ENCODE measurements around the gene IL6ST.

The IL6ST gene

GRCh38 chr5:55934115-55934613 lies 60.6 kb downstream of the IL6ST start:
- no peak overlapping the region for H3K4me3 ChIP-seq (ENCODE audit: control insufficient read depth, low read depth, low read length)
- no peak for TF ChIP-seq CTCF (IDR thresholded peaks at IDR 0.05; ENCODE audit: control insufficient read depth, insufficient read depth, low read depth, low read length, missing control alignments)
- no peak for DNase-seq (ENCODE audit: low read depth)

GRCh38 chr5:55933377-55934114 lies 61.2 kb downstream of the IL6ST start:
- no peak for TF ChIP-seq CTCF (IDR thresholded peaks at IDR 0.05; ENCODE audit: control insufficient read depth, insufficient read depth, low read depth, low read length, missing control alignments)
- no peak overlapping the region for H3K4me3 ChIP-seq (ENCODE audit: control insufficient read depth, low read depth, low read length)
- no peak for DNase-seq (ENCODE audit: low read depth)

GRCh38 chr5:55932700-55933099 lies 62.1 kb downstream of the IL6ST start:
- no peak for DNase-seq (ENCODE audit: low read depth)
- H3K4me3 ChIP-seq (ENCODE audit: control insufficient read depth, low read depth, low read length): no peak overlapping the region
- TF ChIP-seq CTCF (IDR thresholded peaks at IDR 0.05; ENCODE audit: control insufficient read depth, insufficient read depth, low read depth, low read length, missing control alignments): no peak

- no peak overlapping the region for H3K4me3 ChIP-seq (ENCODE audit: control insufficient read depth, low read depth, low read length)
- no peak for DNase-seq (ENCODE audit: low read depth)
- no peak for TF ChIP-seq CTCF (IDR thresholded peaks at IDR 0.05; ENCODE audit: control insufficient read depth, insufficient read depth, low read depth, low read length, missing control alignments)
These were observed 65.6 kb downstream of the IL6ST start for GRCh38 chr5:55929020-55929799.

GRCh38 chr5:55927861-55928655 lies 66.7 kb downstream of the IL6ST start:
- H3K4me3 ChIP-seq (ENCODE audit: control insufficient read depth, low read depth, low read length): no peak overlapping the region
- DNase-seq (ENCODE audit: low read depth): no peak
- no peak for TF ChIP-seq CTCF (IDR thresholded peaks at IDR 0.05; ENCODE audit: control insufficient read depth, insufficient read depth, low read depth, low read length, missing control alignments)

GRCh38 chr5:55926476-55926875 lies 68.3 kb downstream of the IL6ST start:
- TF ChIP-seq CTCF (IDR thresholded peaks at IDR 0.05; ENCODE audit: control insufficient read depth, insufficient read depth, low read depth, low read length, missing control alignments): no peak
- no peak overlapping the region for H3K4me3 ChIP-seq (ENCODE audit: control insufficient read depth, low read depth, low read length)
- no peak for DNase-seq (ENCODE audit: low read depth)

Data from AG09309 (cell line).